ENCODE measurements around the gene MTRF1.
"Not testable (repeated sequence)": the region's sequence is repeated elsewhere in the genome, so short reads cannot be mapped to it uniquely, and the experiment has no call there.

The MTRF1 gene

DNA sequence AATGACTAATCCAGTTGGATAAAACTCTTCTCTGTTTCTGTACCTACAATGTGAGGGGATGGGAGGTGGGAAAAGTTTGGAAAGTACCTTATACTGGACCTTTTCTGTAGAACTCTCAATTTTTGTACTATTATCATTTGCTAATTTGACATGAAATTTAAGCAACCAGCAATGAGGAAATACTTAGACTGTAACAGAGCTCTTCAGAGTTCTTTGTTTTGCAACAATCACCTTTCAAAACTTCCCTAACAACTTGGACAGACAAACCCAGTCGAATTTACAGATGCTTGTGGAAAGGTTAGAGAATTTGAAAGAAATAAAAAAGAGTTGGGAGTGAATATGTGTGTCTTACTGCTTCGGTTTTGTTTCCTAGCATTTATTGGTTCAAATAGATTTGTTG is 85.8 kb downstream of the MTRF1 start:
- no peak for DNase-seq (ENCODE audit: low spot score)

DNA sequence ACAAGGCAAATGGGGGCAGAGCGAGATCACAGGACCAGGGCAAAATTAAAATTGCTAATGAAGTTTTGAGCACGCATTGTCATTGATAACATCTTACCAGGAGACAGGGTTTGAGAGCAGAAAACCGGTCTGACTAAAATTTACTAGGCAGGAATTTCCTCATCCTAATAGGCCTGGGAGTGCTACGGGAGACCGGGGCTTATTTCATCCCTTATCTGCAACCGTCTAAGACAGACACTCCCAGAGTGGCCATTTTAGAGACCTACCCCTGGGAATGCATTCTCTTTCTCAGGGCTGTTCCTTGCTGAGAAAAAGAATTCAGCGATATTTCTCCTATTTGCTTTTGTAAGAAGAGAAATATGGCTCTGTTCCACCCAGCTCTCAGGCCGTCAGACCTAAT is 87.8 kb downstream of the MTRF1 start:
- DNase-seq (ENCODE audit: low spot score): not testable (repeated sequence)

Data from cerebellar cortex (tissue), 1 donor.